ENCODE measurements around the gene CEACAM18. TPM values are rescaled to one million over a fixed set of nuclear protein-coding genes. Genes with fewer than 3 reads are reported as not detected.

The CEACAM18 gene
- polyA plus RNA-seq, 2 of the 4 experiments (the other 2 are of a cell fraction), result not detected

DNA sequence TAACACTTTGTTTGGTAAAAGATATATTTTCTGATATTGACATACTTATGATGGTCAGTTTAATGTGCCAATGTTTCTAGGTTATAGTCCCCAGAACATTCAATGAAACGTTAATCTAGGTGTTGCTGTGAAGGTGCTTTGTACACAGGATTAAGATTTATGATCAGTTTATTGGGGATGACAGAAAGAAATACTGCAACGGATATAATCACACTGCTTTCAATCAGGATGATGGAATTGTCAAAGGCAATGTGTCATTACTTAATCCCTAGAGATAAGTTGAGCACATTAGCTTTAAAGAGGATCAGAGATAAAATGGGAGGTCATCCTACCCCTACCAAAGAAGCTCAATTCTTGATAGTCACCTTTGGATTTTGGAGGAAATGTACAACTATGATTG lies 35.6 kb downstream of the CEACAM18 start:
- no peak for TF ChIP-seq POLR2A (IDR thresholded peaks at IDR 0.05; ENCODE audit: low read length)
- no peak for TF ChIP-seq CHD4 (IDR thresholded peaks at IDR 0.05; ENCODE audit: borderline replicate concordance)
- TF ChIP-seq FOXS1 (CRISPR knock-in tag; IDR thresholded peaks at IDR 0.05), result no peak
- no peak for TF ChIP-seq PHF8 (IDR thresholded peaks at IDR 0.05; ENCODE audit: borderline replicate concordance, low read depth)
- no peak for TF ChIP-seq GATA3 (IDR thresholded peaks at IDR 0.05; ENCODE audit: borderline replicate concordance)
- no peak for TF ChIP-seq JUN (IDR thresholded peaks at IDR 0.05)
- TF ChIP-seq, protein P1, sequence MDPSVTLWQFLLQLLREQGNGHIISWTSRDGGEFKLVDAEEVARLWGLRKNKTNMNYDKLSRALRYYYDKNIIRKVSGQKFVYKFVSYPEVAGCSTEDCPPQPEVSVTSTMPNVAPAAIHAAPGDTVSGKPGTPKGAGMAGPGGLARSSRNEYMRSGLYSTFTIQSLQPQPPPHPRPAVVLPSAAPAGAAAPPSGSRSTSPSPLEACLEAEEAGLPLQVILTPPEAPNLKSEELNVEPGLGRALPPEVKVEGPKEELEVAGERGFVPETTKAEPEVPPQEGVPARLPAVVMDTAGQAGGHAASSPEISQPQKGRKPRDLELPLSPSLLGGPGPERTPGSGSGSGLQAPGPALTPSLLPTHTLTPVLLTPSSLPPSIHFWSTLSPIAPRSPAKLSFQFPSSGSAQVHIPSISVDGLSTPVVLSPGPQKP (IDR thresholded peaks at IDR 0.05; ENCODE audit: low read depth, low read length), result no peak
- no peak for TF ChIP-seq CHD2 (IDR thresholded peaks at IDR 0.05; ENCODE audit: low read length, partially characterized antibody)
- TF ChIP-seq SMC3 (IDR thresholded peaks at IDR 0.05), result no peak
- no peak for TF ChIP-seq HOXB5 (CRISPR knock-in tag; IDR thresholded peaks at IDR 0.05)
- TF ChIP-seq ESRRA (IDR thresholded peaks at IDR 0.05; ENCODE audit: borderline replicate concordance, low read length), result no peak
- TF ChIP-seq, protein P2, sequence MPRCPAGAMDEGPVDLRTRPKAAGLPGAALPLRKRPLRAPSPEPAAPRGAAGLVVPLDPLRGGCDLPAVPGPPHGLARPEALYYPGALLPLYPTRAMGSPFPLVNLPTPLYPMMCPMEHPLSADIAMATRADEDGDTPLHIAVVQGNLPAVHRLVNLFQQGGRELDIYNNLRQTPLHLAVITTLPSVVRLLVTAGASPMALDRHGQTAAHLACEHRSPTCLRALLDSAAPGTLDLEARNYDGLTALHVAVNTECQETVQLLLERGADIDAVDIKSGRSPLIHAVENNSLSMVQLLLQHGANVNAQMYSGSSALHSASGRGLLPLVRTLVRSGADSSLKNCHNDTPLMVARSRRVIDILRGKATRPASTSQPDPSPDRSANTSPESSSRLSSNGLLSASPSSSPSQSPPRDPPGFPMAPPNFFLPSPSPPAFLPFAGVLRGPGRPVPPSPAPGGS (IDR thresholded peaks at IDR 0.05), result no peak
- no peak for TF ChIP-seq EHF (CRISPR knock-in tag; IDR thresholded peaks at IDR 0.05)
- no peak for TF ChIP-seq MAZ (IDR thresholded peaks at IDR 0.05; ENCODE audit: borderline replicate concordance, low read depth, low read length)
- TF ChIP-seq, protein P3, sequence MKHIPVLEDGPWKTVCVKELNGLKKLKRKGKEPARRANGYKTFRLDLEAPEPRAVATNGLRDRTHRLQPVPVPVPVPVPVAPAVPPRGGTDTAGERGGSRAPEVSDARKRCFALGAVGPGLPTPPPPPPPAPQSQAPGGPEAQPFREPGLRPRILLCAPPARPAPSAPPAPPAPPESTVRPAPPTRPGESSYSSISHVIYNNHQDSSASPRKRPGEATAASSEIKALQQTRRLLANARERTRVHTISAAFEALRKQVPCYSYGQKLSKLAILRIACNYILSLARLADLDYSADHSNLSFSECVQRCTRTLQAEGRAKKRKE (CRISPR knock-in tag; IDR thresholded peaks at IDR 0.05; ENCODE audit: low read depth), result no peak
- no peak for TF ChIP-seq NPAS2 (CRISPR knock-in tag; IDR thresholded peaks at IDR 0.05; ENCODE audit: borderline replicate concordance)
- no peak for TF ChIP-seq RNF2 (IDR thresholded peaks at IDR 0.05; ENCODE audit: borderline replicate concordance, low read depth)
- no peak for TF ChIP-seq SREBF2 (IDR thresholded peaks at IDR 0.05)
- CTCF ChIA-PET, result interaction anchor here (0.6 to 4.8 kb wide), 20 partner anchors 9 to 485 kb away, joined by 3 to 32 read pairs (median 4); partner anchors contain the start of genes C19orf84, SIGLEC12 and SIGLEC6

DNA sequence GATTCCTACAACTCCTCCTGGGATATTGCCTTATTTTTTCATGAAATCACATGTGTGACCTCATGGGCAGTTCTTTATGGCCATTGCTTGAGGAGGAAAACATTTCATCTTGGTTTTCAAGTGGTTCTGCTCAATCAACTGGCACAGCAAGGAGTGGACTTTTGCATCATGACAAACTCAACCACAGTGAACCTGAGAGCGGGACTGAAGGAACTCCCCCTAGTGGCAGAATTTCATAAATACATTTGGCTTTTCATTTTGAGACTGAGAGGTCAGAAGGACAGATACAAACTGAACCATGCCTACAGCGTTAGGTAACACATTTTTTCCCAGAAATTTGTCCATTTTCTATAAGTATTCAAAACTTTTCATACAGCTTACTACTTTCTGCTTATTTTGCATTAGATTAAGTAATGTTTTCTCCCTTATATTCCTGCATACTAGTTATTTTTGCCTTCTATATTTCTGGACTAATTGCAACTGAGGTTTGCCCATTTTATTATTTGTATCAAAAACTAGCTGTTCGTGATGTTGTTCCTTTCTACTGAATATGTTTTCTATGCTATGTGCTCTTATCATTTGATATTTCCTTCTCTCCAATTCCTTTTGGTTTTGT lies 36.6 kb downstream of the CEACAM18 start:
- H3K4me2 ChIP-seq, result no peak overlapping the region

More for the DNA sequence above, 35.6 kb downstream of the CEACAM18 start:
- POLR2A ChIA-PET, result no interaction called here
- DNase-seq (ENCODE audit: low read depth in 1 of 2, low spot score in 1 of 2), result no peak
- FAIRE-seq, result no peak
- Histone ChIP-seq H3K9me3 (peaks cover 8% of the 10 kb centered on the region), H3K4me2 (no peak overlapping the region), H3K4me1 (no peaks in the 10 kb centered on the region), H3K27ac (no peak overlapping the region), H3K4me3 (no peak overlapping the region)
- no peak for ATAC-seq
- 13% methylated on average over 2 of the region's 2 CpGs for WGBS (ENCODE audit: missing lambda C conversion rate)

More for the DNA sequence above, 36.6 kb downstream of the CEACAM18 start:
- TF ChIP-seq, protein P4, sequence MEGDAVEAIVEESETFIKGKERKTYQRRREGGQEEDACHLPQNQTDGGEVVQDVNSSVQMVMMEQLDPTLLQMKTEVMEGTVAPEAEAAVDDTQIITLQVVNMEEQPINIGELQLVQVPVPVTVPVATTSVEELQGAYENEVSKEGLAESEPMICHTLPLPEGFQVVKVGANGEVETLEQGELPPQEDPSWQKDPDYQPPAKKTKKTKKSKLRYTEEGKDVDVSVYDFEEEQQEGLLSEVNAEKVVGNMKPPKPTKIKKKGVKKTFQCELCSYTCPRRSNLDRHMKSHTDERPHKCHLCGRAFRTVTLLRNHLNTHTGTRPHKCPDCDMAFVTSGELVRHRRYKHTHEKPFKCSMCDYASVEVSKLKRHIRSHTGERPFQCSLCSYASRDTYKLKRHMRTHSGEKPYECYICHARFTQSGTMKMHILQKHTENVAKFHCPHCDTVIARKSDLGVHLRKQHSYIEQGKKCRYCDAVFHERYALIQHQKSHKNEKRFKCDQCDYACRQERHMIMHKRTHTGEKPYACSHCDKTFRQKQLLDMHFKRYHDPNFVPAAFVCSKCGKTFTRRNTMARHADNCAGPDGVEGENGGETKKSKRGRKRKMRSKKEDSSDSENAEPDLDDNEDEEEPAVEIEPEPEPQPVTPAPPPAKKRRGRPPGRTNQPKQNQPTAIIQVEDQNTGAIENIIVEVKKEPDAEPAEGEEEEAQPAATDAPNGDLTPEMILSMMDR (IDR thresholded peaks at IDR 0.05), result peak; percentile 64
- no peak for TF ChIP-seq POLR2A (IDR thresholded peaks at IDR 0.05; ENCODE audit: low read length)
- peak; percentile 57 for TF ChIP-seq SMC3 (IDR thresholded peaks at IDR 0.05)
- TF ChIP-seq RAD21 (conservative IDR thresholded peaks at IDR 0.05 in 1 of 2, IDR thresholded peaks at IDR 0.05 in 1 of 2), result peak; percentile 47 to 56
- DNase-seq (ENCODE audit: low read depth in 1 of 2, low spot score in 1 of 2) (peak; percentile 48 to 63), FAIRE-seq (peak; percentile 92), ATAC-seq (peak; percentile 73 to 86)
- Histone ChIP-seq H3K4me3 (no peak overlapping the region), H3K27ac (no peak overlapping the region), H3K4me1 (no peaks in the 10 kb centered on the region), H3K9me3 (peaks cover 8% of the 10 kb centered on the region)
- WGBS (ENCODE audit: missing lambda C conversion rate), result 0% methylated on average over 3 of the region's 3 CpGs
- ChIA-PET POLR2A (no interaction called here), CTCF (interaction anchor here (0.7 to 4.8 kb wide), 25 partner anchors 8 to 177 kb away, joined by 3 to 32 read pairs (median 4); partner anchors contain the start of genes C19orf84, SIGLEC12 and SIGLEC6)
